NCI-H748 (cell line): ENCODE results near the gene BRD9.

Source experiments
- DNase-seq: peaks from one replicate; lab custom pipeline; 2025; ENCODE audit not compliant: unreplicated experiment; lab: John Stamatoyannopoulos, UW

Gene BRD9

GRCh38 chr5:819078-819477, 73.5 kb downstream of the BRD9 start:
- DNase-seq = no peak

- no peak for DNase-seq
Observed at GRCh38 chr5:816176-816575, 76.4 kb downstream of the BRD9 start.

DNA sequence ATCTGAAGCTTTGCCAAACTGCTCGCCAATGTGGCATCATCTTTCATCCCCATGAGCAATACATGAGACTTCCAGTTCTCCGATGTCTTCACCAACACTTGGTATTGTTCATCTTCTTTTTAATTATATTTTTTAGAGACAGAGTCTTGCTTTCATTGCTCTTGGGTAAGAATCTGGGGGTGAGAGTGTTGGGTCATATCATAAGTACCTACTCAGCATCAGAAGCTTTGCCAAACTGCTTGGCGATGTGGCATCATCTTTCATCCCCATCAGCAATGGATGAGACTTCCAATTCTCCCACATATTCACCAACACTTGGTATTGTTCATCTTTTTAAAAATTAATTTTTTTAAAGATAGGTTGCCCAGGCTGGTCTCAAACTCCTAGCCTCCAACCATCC, 77.2 kb downstream of the BRD9 start:
- no peak for DNase-seq
